H9 (cell line): ENCODE data around the gene TNIK. TPM values are rescaled to one million over a fixed set of nuclear protein-coding genes. Genes with fewer than 3 reads are reported as not detected.

Experiments used
- DNase-seq: peaks from one replicate; pipeline ENCODE4 v3.0.0-alpha.2; 2017
- H2AFZ ChIP-seq: one replicate; pipeline ENCODE4 v1.6.1; 2013; ENCODE audit warnings: mild to moderate bottlenecking, low read length, control low read depth, moderate library complexity
- H2AK5ac ChIP-seq: 2 replicates; pipeline ENCODE4 v1.6.1; 2013; ENCODE audit warnings: low read length, control low read depth, mixed read lengths; ENCODE audit not compliant: insufficient read length
- H2BK120ac ChIP-seq: one replicate; pipeline ENCODE4 v1.6.1; 2013; ENCODE audit warnings: low read depth, mild to moderate bottlenecking, low read length, control low read depth, inconsistent platforms; ENCODE audit not compliant: poor library complexity, severe bottlenecking
- H2BK12ac ChIP-seq: 2 replicates; pipeline ENCODE4 v1.6.1; 2013; ENCODE audit warnings: low read length, control low read depth, mixed read lengths, low read depth; ENCODE audit not compliant: insufficient read length
- H2BK15ac ChIP-seq: 2 replicates; pipeline ENCODE4 v1.6.1; 2013; ENCODE audit warnings: low read depth, low read length, control low read depth
- H2BK20ac ChIP-seq: one replicate; pipeline ENCODE4 v1.6.1; 2013; ENCODE audit warnings: low read depth, mild to moderate bottlenecking, low read length, control low read depth, inconsistent platforms; ENCODE audit not compliant: poor library complexity, severe bottlenecking
- H2BK5ac ChIP-seq: 2 replicates; pipeline ENCODE4 v1.6.1; 2013; ENCODE audit warnings: low read length, control low read depth, mixed read lengths; ENCODE audit not compliant: insufficient read length
- H3K14ac ChIP-seq: 2 replicates; pipeline ENCODE4 v1.6.1; 2013; ENCODE audit warnings: low read length, control low read depth; ENCODE audit not compliant: insufficient read depth
- H3K18ac ChIP-seq: 2 replicates; pipeline ENCODE4 v1.6.1; 2013; ENCODE audit warnings: low read depth, mild to moderate bottlenecking, mixed read lengths, low read length, control low read depth; ENCODE audit not compliant: insufficient read length
- H3K23ac ChIP-seq: 2 replicates; pipeline ENCODE4 v1.6.1; 2013; ENCODE audit warnings: low read length, control low read depth, mixed read lengths, low read depth; ENCODE audit not compliant: insufficient read length
- H3K23me2 ChIP-seq: 2 replicates; pipeline ENCODE4 v1.6.1; 2013; ENCODE audit warnings: low read depth, mild to moderate bottlenecking, mixed read lengths, low read length, control low read depth; ENCODE audit not compliant: insufficient read length, poor library complexity, severe bottlenecking
- H3K27ac ChIP-seq: 2 replicates; pipeline ENCODE4 v1.5.1; 2013; ENCODE audit warnings: low read length, control low read depth, mixed read lengths, low read depth; ENCODE audit not compliant: insufficient read length
- H3K27me3 ChIP-seq: 2 replicates; pipeline ENCODE4 v1.6.1; 2013; ENCODE audit warnings: low read length, control low read depth, inconsistent platforms; ENCODE audit not compliant: insufficient read depth
- H3K4ac ChIP-seq: 2 replicates; pipeline ENCODE4 v1.6.1; 2013; ENCODE audit warnings: low read depth, mild to moderate bottlenecking, control low read depth, inconsistent platforms, low read length, moderate library complexity
- H3K4me1 ChIP-seq: 2 replicates; pipeline ENCODE4 v1.6.1; 2013; ENCODE audit warnings: low read length, control low read depth, inconsistent platforms; ENCODE audit not compliant: insufficient read depth
- H3K4me2 ChIP-seq: 2 replicates; pipeline ENCODE4 v1.6.1; 2013; ENCODE audit warnings: low read length, control low read depth, mixed read lengths; ENCODE audit not compliant: insufficient read length, insufficient read depth
- H3K56ac ChIP-seq: 2 replicates; pipeline ENCODE4 v1.6.1; 2013; ENCODE audit warnings: low read depth, mild to moderate bottlenecking, mixed read lengths, low read length, control low read depth; ENCODE audit not compliant: insufficient read length
- H3K79me1 ChIP-seq: 2 replicates; pipeline ENCODE4 v1.6.1; 2013; ENCODE audit warnings: low read depth, mild to moderate bottlenecking, moderate library complexity, low read length, control low read depth, inconsistent platforms; ENCODE audit not compliant: insufficient read depth, poor library complexity, severe bottlenecking
- H3K79me2 ChIP-seq: 2 replicates; pipeline ENCODE4 v1.6.1; 2013; ENCODE audit warnings: low read length, control low read depth, inconsistent platforms; ENCODE audit not compliant: insufficient read depth
- H3K9ac ChIP-seq: 2 replicates; pipeline ENCODE4 v1.6.1; 2013; ENCODE audit warnings: low read length, control low read depth, mixed read lengths; ENCODE audit not compliant: insufficient read length; ENCODE audit errors: extremely low read depth
- H3K9me3 ChIP-seq: one replicate; pipeline ENCODE4 v1.6.1; 2013; ENCODE audit warnings: low read depth, low read length, inconsistent platforms; ENCODE audit not compliant: control insufficient read depth
- H3T11ph ChIP-seq: one replicate; pipeline ENCODE4 v1.6.1; 2013; ENCODE audit warnings: mild to moderate bottlenecking, low read length, control low read depth, inconsistent platforms
- H4K20me1 ChIP-seq: one replicate; pipeline ENCODE4 v1.6.1; 2013; ENCODE audit not compliant: control insufficient read depth, insufficient read length, insufficient read depth
- H4K5ac ChIP-seq: 2 replicates; pipeline ENCODE4 v1.6.1; 2013; ENCODE audit warnings: low read depth, mild to moderate bottlenecking, mixed read lengths, low read length, control low read depth; ENCODE audit not compliant: insufficient read length
- H4K8ac ChIP-seq: replicated peaks from 2 replicates; pipeline ENCODE4 v1.6.1; 2013; ENCODE audit warnings: low read length, control low read depth, mixed read lengths, low read depth; ENCODE audit not compliant: insufficient read length
- H4K91ac ChIP-seq: 2 replicates; pipeline ENCODE4 v1.6.1; 2013; ENCODE audit warnings: low read depth, mild to moderate bottlenecking, moderate library complexity, mixed read lengths, low read length, control low read depth; ENCODE audit not compliant: insufficient read length
- H3K27ac Mint-ChIP-seq, 3 experiments: 2 replicates in 2 of 3; 3 replicates in 1 of 3; pipeline ENCODE4 v1.8.0; 2020 to 2021; ENCODE audit warnings: mixed read lengths in 3 of 3, mild to moderate bottlenecking in 1 of 3, moderate library complexity in 1 of 3
- H3K27me3 Mint-ChIP-seq: 2 replicates; pipeline ENCODE4 v1.8.0; 2021; ENCODE audit warnings: low read depth, mild to moderate bottlenecking, moderate library complexity, mixed read lengths
- H3K36me3 Mint-ChIP-seq, 3 experiments: 2 replicates in 2 of 3; 3 replicates in 1 of 3; pipeline ENCODE4 v1.8.0; 2020 to 2021; ENCODE audit warnings: low read depth in 3 of 3, mixed read lengths in 3 of 3; ENCODE audit not compliant: insufficient read depth in 1 of 3
- H3K4me1 Mint-ChIP-seq, 2 experiments: 2 replicates each; pipeline ENCODE4 v1.8.0; 2020; ENCODE audit warnings: mixed read lengths in 2 of 2
- H3K4me3 Mint-ChIP-seq, 2 experiments: 2 replicates in 1 of 2; 3 replicates in 1 of 2; pipeline ENCODE4 v1.8.0; 2020 to 2021; ENCODE audit warnings: mild to moderate bottlenecking in 2 of 2, mixed read lengths in 2 of 2, moderate library complexity in 1 of 2
- H3K9me3 Mint-ChIP-seq, 2 experiments: 2 replicates in 1 of 2; 3 replicates in 1 of 2; pipeline ENCODE4 v1.8.0; 2020; ENCODE audit warnings: mild to moderate bottlenecking in 2 of 2, mixed read lengths in 2 of 2, moderate library complexity in 1 of 2
- WGBS: extraction: QIAGEN DNeasy Blood & Tissue Kit; methylation state at CpG from one replicate; pipeline ENCODE4 v1.1.7; 2013; ENCODE audit warnings: missing lambda C conversion rate, low lambda C conversion rate, mixed read lengths; ENCODE audit not compliant: insufficient read length; ENCODE audit errors: extremely low coverage; 5-methylcytosine and 5-hydroxymethylcytosine counted together
- total RNA-seq: library from RNA; stranded (reverse); gene quantifications from 2 replicates; pipeline ENCODE4 v1.2.1, GENCODE V29; 2021
- TF ChIP-seq, protein P1 (sequence below): fragments of 200-600 bp; sonication (generic); conservative IDR thresholded peaks from 3 replicates; pipeline ENCODE4 v1.8.0; 2021; ENCODE audit warnings: antibody characterized with exemption, mild to moderate bottlenecking

Gene TNIK
- total RNA-seq, 1 experiment from 2014 or later: 15.9 TPM

DNA sequence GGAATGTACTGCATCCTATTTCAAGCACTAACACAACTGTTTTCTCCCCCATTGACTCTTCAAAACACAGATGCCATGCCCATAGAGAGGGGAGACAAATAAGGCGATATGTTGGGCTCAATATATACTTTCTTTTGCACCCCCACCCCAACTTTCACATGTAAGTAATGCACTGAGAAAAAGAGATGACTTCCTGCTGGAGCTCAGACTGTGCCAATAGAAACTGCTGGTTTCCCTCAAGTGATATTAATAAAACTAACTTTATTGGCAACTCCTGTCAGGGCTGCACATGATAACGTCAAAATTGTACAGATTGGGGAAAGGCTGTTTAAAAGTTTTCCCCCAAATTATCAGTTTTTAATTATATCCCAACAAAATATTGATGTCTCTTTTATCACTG lies 163.0 kb downstream of the TNIK start:
- no peak overlapping the region for H4K5ac ChIP-seq
- no peak overlapping the region for H3K56ac ChIP-seq
- H3K27ac Mint-ChIP-seq: no peak overlapping the region
- H3K36me3 Mint-ChIP-seq: no peaks in the 10 kb centered on the region; a peak in 2 of 7 replicates
- H4K8ac ChIP-seq: no peak overlapping the region
- no peak overlapping the region for H2BK20ac ChIP-seq
- no peaks in the 10 kb centered on the region for H3K27me3 ChIP-seq
- no peaks in the 10 kb centered on the region for H3K9me3 ChIP-seq
- H3K9me3 Mint-ChIP-seq: no peaks in the 10 kb centered on the region
- H3K79me1 ChIP-seq: no peaks in the 10 kb centered on the region
- H3K4me2 ChIP-seq: no peak overlapping the region
- H2BK15ac ChIP-seq: no peak overlapping the region
- no peak for DNase-seq
- H3K4me1 Mint-ChIP-seq: peaks cover 15 to 16% of the 10 kb centered on the region in 2 experiments
- H3K4me3 Mint-ChIP-seq: no peak overlapping the region
- no peak overlapping the region for H3K27ac ChIP-seq
- no peaks in the 10 kb centered on the region for H3K23me2 ChIP-seq
- no peak overlapping the region for H3T11ph ChIP-seq
- WGBS: no CpG with 5 or more reads among the region's 2 CpGs
- no peaks in the 10 kb centered on the region for H4K20me1 ChIP-seq
- no peak overlapping the region for H3K18ac ChIP-seq
- no peak overlapping the region for H2AK5ac ChIP-seq
- H2AFZ ChIP-seq: no peak overlapping the region
- no peaks in the 10 kb centered on the region; the same call in 1 of the 2 replicates for H3K27me3 Mint-ChIP-seq
- no peaks in the 10 kb centered on the region; the same call in 1 of the 2 replicates for H3K4me1 ChIP-seq
- H3K79me2 ChIP-seq: peaks cover 2% of the 10 kb centered on the region; the same call in 1 of the 2 replicates
- no peak overlapping the region for H2BK120ac ChIP-seq
- H3K23ac ChIP-seq: no peak overlapping the region
- H3K4ac ChIP-seq: no peak overlapping the region
- no peak overlapping the region for H2BK12ac ChIP-seq
- H3K14ac ChIP-seq: no peak overlapping the region
- no peak overlapping the region for H4K91ac ChIP-seq
- H3K9ac ChIP-seq: no peak overlapping the region
- TF ChIP-seq, protein P1, sequence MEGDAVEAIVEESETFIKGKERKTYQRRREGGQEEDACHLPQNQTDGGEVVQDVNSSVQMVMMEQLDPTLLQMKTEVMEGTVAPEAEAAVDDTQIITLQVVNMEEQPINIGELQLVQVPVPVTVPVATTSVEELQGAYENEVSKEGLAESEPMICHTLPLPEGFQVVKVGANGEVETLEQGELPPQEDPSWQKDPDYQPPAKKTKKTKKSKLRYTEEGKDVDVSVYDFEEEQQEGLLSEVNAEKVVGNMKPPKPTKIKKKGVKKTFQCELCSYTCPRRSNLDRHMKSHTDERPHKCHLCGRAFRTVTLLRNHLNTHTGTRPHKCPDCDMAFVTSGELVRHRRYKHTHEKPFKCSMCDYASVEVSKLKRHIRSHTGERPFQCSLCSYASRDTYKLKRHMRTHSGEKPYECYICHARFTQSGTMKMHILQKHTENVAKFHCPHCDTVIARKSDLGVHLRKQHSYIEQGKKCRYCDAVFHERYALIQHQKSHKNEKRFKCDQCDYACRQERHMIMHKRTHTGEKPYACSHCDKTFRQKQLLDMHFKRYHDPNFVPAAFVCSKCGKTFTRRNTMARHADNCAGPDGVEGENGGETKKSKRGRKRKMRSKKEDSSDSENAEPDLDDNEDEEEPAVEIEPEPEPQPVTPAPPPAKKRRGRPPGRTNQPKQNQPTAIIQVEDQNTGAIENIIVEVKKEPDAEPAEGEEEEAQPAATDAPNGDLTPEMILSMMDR: no peak
- H2BK5ac ChIP-seq: no peak overlapping the region
